Naive thymus-derived CD4-positive, alpha-beta T cell (primary cell): ENCODE data around the gene TIMELESS. TPM values are rescaled to one million over a fixed set of nuclear protein-coding genes. Genes with fewer than 3 reads are reported as not detected.
"Not testable (repeated sequence)": the region's sequence is repeated elsewhere in the genome, so short reads cannot be mapped to it uniquely, and the experiment has no call there.

Experiments used
- ATAC-seq: fragments of 150-1000 bp; cut with Tn5 transposase; 2 replicates; pipeline ENCODE4 v1.10.0; 2021; ENCODE audit warnings: mild to moderate bottlenecking, moderate library complexity
- CTCF ChIA-PET: fragments of 350-600 bp; sonication (Branson Sonifier 250); formaldehyde crosslinking; loops from one replicate; lab custom pipeline; 2021; ENCODE audit warnings: antibody characterized with exemption; lab: Charles Lee
- POLR2A ChIA-PET: fragments of 350-600 bp; sonication (Branson Sonifier 250); formaldehyde crosslinking; loops from one replicate; lab custom pipeline; 2021; ENCODE audit warnings: antibody characterized with exemption, inconsistent platforms; lab: Charles Lee
- DNase-seq, 9 donors: peaks; one replicate each; pipeline versions ENCODE4 v3.0.0 to v3.0.0-alpha.2; 2020 to 2022; ENCODE audit warnings: mixed read lengths in 1 of 9
- H3K27ac ChIP-seq: one replicate; pipeline ENCODE4 v1.7.0; 2013; ENCODE audit warnings: mild to moderate bottlenecking, low read depth, low read length, moderate library complexity
- H3K27me3 ChIP-seq, 2 donors: one replicate each; pipeline ENCODE4 v1.7.0; 2013; ENCODE audit warnings: low read length in 2 of 2, mild to moderate bottlenecking in 2 of 2, moderate library complexity in 2 of 2; ENCODE audit not compliant: control insufficient read depth in 2 of 2, insufficient read depth in 2 of 2
- H3K36me3 ChIP-seq, 3 experiments: 1 replicate in 2 of 3; 2 replicates in 1 of 3; pipeline ENCODE4 v1.7.0; 2013; ENCODE audit warnings: low read length in 3 of 3, mild to moderate bottlenecking in 3 of 3, moderate library complexity in 1 of 3; ENCODE audit not compliant: insufficient read depth in 3 of 3, control insufficient read depth in 2 of 3
- H3K4me1 ChIP-seq, 2 donors: one replicate each; pipeline ENCODE4 v1.7.0; 2013; ENCODE audit warnings: low read length in 2 of 2, mild to moderate bottlenecking in 2 of 2, moderate library complexity in 1 of 2; ENCODE audit not compliant: control insufficient read depth in 2 of 2, insufficient read depth in 2 of 2
- H3K4me3 ChIP-seq: 2 replicates; pipeline ENCODE4 v1.7.0; 2013; ENCODE audit warnings: mild to moderate bottlenecking, low read length
- H3K9me3 ChIP-seq, 3 experiments: 1 replicate in 2 of 3; 2 replicates in 1 of 3; pipeline ENCODE4 v1.7.0; 2013; ENCODE audit warnings: low read length in 3 of 3; ENCODE audit not compliant: control insufficient read depth in 2 of 3
- H3K27ac Mint-ChIP-seq, 9 donors: one replicate each; pipeline ENCODE4 v1.8.0; 2020 to 2022; ENCODE audit warnings: mixed read lengths in 9 of 9, mild to moderate bottlenecking in 8 of 9, moderate library complexity in 5 of 9, inconsistent platforms in 2 of 9
- H3K27me3 Mint-ChIP-seq, 5 donors: one replicate each; pipeline ENCODE4 v1.8.0; 2021 to 2022; ENCODE audit warnings: mixed read lengths in 5 of 5, mild to moderate bottlenecking in 1 of 5
- H3K36me3 Mint-ChIP-seq, 5 donors: one replicate each; pipeline ENCODE4 v1.8.0; 2020 to 2022; ENCODE audit warnings: mixed read lengths in 5 of 5, mild to moderate bottlenecking in 3 of 5, inconsistent platforms in 1 of 5
- H3K4me1 Mint-ChIP-seq, 7 donors: one replicate each; pipeline ENCODE4 v1.8.0; 2020 to 2022; ENCODE audit warnings: mixed read lengths in 7 of 7, mild to moderate bottlenecking in 3 of 7, inconsistent platforms in 1 of 7
- H3K4me3 Mint-ChIP-seq, 10 donors: one replicate each; pipeline ENCODE4 v1.8.0; 2020 to 2022; ENCODE audit warnings: mild to moderate bottlenecking in 10 of 10, mixed read lengths in 10 of 10, moderate library complexity in 6 of 10, inconsistent platforms in 2 of 10
- H3K9me3 Mint-ChIP-seq, 11 donors: one replicate each; pipeline ENCODE4 v1.8.0; 2020 to 2022; ENCODE audit warnings: mixed read lengths in 11 of 11, mild to moderate bottlenecking in 4 of 11, inconsistent platforms in 1 of 11, moderate library complexity in 1 of 11
- intact Hi-C, 2 donors: fragments of 100-400 bp; cut with micrococcal nuclease; formaldehyde crosslinking; loops; one replicate each; pipeline ENCODE4 v1.15.1; 2023
- polyA plus RNA-seq, 2 donors: library from polyadenylated mRNA; unstranded; fragments of 300-500 nt; fragmentation: Illumina TruSeq; gene quantifications; one replicate each; pipeline ENCODE4 v1.2.3, GENCODE V29; 2021
- total RNA-seq, 6 experiments: library from RNA in 5 of 6; stranded (reverse) in 5 of 6; gene quantifications; 1 replicate in 5 of 6; 2 replicates in 1 of 6; pipeline ENCODE4 v1.2.3 and lab custom pipeline; 2021 to 2026

Gene TIMELESS
- total and polyA plus RNA-seq, 7 experiments from 2014 or later = 2.7 to 42.3 (median 4.6) TPM

DNA sequence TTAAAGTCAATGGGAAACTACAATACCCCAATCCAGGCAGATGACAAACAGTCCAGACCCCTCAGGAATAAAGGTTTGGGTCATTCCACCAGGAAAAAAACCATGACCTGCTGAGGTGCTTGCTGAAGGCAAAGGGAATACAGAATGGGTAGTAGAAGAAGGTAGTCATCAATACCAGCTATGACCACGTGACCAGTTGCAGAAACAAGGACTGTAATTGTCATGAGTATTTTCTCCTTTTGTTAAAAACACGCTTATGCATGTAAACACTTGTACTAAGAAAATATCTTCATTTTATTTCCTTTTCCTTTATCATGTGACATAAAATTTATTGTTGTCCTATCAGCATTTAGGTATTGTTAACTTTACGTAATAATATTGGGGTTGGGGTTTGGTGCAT is 45.0 kb downstream of the TIMELESS start:
- H3K27ac Mint-ChIP-seq, H3K4me3 ChIP-seq, H3K27ac ChIP-seq, intact Hi-C loops, CTCF ChIA-PET, H3K36me3 ChIP-seq, H3K4me3 Mint-ChIP-seq, H3K9me3 Mint-ChIP-seq, H3K4me1 Mint-ChIP-seq, H3K9me3 ChIP-seq, ATAC-seq, H3K27me3 ChIP-seq, H3K4me1 ChIP-seq, H3K27me3 Mint-ChIP-seq, DNase-seq, POLR2A ChIA-PET, H3K36me3 Mint-ChIP-seq: not testable (repeated sequence)

DNA sequence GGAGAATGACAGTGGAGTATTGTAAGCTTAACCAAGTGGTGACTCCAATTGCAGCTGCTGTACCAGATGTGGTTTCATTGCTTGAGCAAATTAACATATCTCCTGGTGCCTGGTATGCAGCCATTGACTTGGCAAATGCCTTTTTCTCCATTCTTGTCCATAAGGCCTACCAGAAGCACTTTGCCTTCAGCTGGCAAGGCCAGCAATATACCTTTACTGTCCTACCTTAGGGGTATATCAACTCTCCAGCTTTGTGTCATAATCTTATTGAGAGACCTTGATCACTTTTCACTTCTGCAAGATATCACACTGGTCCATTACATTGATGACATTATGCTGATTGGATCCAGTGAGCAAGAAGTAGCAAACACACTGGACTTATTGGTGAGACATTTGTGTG is 47.6 kb downstream of the TIMELESS start:
- H3K27ac Mint-ChIP-seq, H3K9me3 ChIP-seq, H3K4me3 Mint-ChIP-seq, H3K27ac ChIP-seq, H3K27me3 ChIP-seq, H3K4me3 ChIP-seq, CTCF ChIA-PET, H3K4me1 ChIP-seq, H3K36me3 ChIP-seq, H3K27me3 Mint-ChIP-seq, ATAC-seq, POLR2A ChIA-PET, DNase-seq, intact Hi-C loops, H3K4me1 Mint-ChIP-seq: not testable (repeated sequence)
- H3K9me3 Mint-ChIP-seq = peaks cover 0 to 19% (median 9%) of the 10 kb centered on the region in 11 donors
- peaks cover 0 to 12% (median 8%) of the 10 kb centered on the region in 5 donors for H3K36me3 Mint-ChIP-seq

DNA sequence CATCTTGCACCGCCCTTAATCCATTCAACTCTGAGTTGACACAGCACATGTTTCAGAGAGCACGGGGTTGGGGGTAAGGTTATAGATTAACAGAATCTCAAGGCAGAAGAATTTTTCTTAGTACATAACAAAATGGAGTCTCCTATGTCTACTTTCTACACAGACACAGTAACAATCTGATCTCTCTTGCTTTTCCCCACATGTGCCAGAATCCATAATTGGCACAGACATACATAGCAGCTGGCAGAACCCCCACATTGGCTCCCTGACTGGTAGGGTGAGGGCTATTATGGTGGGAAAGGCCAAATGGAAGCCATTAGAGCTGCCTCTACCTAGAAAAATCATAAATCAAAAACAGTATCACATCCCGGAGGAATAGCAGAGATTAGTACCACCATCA is 48.1 kb downstream of the TIMELESS start:
- H3K9me3 ChIP-seq, H3K36me3 ChIP-seq, H3K4me1 Mint-ChIP-seq, DNase-seq, H3K27ac Mint-ChIP-seq, H3K4me3 Mint-ChIP-seq, CTCF ChIA-PET, POLR2A ChIA-PET, H3K4me1 ChIP-seq, H3K27me3 Mint-ChIP-seq, ATAC-seq, H3K4me3 ChIP-seq, H3K27me3 ChIP-seq, intact Hi-C loops, H3K27ac ChIP-seq: not testable (repeated sequence)
- Mint-ChIP-seq H3K9me3 (peaks cover 0 to 19% (median 9%) of the 10 kb centered on the region in 11 donors), H3K36me3 (peaks cover 0 to 12% (median 8%) of the 10 kb centered on the region in 5 donors)

DNA sequence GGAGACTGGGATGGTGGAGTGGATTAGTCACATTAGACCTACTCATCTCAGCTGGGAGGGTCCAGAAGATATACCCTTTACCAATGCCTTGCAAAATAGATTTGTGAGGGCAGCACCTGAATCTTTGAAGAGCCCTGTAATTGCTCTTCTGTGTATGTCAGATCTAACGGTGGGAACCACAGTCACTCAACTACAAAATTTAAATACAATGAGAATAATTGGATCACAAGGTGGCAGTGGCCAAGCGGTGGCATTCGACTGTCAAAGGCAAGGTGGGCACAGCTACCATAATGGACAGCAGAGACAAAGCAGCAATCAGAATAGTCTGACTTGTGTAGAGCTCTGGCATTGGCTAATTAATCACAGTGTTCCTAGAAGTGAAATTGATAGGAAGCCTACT is 49.8 kb downstream of the TIMELESS start:
- H3K4me3 Mint-ChIP-seq, ATAC-seq, H3K27me3 Mint-ChIP-seq, H3K36me3 ChIP-seq, CTCF ChIA-PET, H3K27ac Mint-ChIP-seq, H3K4me1 ChIP-seq, H3K9me3 ChIP-seq, H3K27me3 ChIP-seq, H3K4me1 Mint-ChIP-seq, intact Hi-C loops, DNase-seq, H3K27ac ChIP-seq, POLR2A ChIA-PET, H3K4me3 ChIP-seq: not testable (repeated sequence)
- H3K36me3 Mint-ChIP-seq = peaks cover 0 to 12% (median 8%) of the 10 kb centered on the region in 5 donors
- H3K9me3 Mint-ChIP-seq = peaks cover 0 to 19% (median 9%) of the 10 kb centered on the region in 11 donors

DNA sequence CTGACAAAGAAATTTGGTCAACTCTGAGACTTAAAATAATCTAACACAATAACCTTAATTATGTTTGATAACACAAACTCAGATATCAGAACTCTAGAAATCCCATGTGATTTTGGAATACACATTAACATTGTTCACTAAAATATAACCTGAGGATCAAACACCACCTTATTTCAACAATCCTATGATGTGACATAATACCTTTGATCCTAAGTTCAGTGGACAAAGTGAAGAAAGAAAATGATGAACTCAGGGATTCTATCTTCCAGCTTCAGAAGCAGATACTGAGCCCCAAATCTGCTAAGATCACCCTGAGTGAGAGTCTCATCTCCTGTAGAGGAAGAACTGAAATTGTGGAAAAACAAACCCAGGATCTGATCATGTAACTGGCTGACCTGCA is 50.9 kb downstream of the TIMELESS start:
- no peaks in the 10 kb centered on the region for H3K4me1 Mint-ChIP-seq
- Histone ChIP-seq H3K4me1 (no peaks in the 10 kb centered on the region), H3K27me3 (no peaks in the 10 kb centered on the region), H3K27ac (no peak overlapping the region), H3K36me3 (no peaks in the 10 kb centered on the region), H3K4me3 (no peak overlapping the region), H3K9me3 (peaks cover 0 to 7% (median 0%) of the 10 kb centered on the region in 3 experiments)
- POLR2A ChIA-PET = no interaction called here
- no peak overlapping the region for H3K27ac Mint-ChIP-seq
- no peak for ATAC-seq
- CTCF ChIA-PET = interaction anchor here (0.6 kb wide), 1 partner anchor 13 kb away, joined by 7 read pairs; no protein-coding TSS in a partner anchor
- intact Hi-C loops = no loop called here
- no peak overlapping the region for H3K4me3 Mint-ChIP-seq
- peaks cover 0 to 9% (median 0%) of the 10 kb centered on the region in 5 donors for H3K27me3 Mint-ChIP-seq
- peaks cover 0 to 12% (median 8%) of the 10 kb centered on the region in 5 donors for H3K36me3 Mint-ChIP-seq
- H3K9me3 Mint-ChIP-seq = peaks cover 0 to 19% (median 9%) of the 10 kb centered on the region in 11 donors
- DNase-seq = no peak

DNA sequence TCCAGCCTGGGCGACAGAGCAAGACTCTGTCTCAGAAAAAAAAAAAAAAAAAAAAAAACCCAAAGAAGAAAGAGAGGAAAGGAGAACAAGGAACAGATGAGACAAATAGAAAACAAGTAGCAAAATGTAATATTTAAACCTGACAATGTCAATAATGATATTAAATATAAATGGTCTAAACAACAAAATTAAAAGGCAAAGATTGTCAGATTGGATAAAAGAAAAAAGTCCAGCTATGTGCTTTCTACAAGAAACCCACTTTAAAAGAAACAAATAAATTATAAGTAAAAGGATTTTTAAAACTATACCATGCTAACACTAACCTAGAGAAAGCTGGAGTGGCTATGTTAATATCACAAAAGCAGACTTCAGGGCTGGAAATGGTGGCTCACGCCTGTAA is 56.9 kb downstream of the TIMELESS start:
- peaks cover 0 to 2% (median 0%) of the 10 kb centered on the region in 11 donors for H3K9me3 Mint-ChIP-seq
- H3K36me3 ChIP-seq = no peaks in the 10 kb centered on the region
- H3K27ac Mint-ChIP-seq = no peak overlapping the region
- H3K36me3 Mint-ChIP-seq = no peaks in the 10 kb centered on the region
- ChIA-PET POLR2A (no interaction called here), CTCF (interaction anchor here (0.7 to 1.3 kb wide), 3 partner anchors 31 to 109 kb away, joined by 3 to 4 read pairs (median 3); no protein-coding TSS in a partner anchor)
- DNase-seq (no peak), ATAC-seq (no peak)
- no peaks in the 10 kb centered on the region for H3K9me3 ChIP-seq
- no peak overlapping the region for H3K4me3 Mint-ChIP-seq
- intact Hi-C loops = no loop called here
- H3K27ac ChIP-seq = no peak overlapping the region
- peaks cover 0 to 2% (median 0%) of the 10 kb centered on the region in 7 donors for H3K4me1 Mint-ChIP-seq
- H3K27me3 ChIP-seq = no peaks in the 10 kb centered on the region
- no peaks in the 10 kb centered on the region for H3K4me1 ChIP-seq
- no peak overlapping the region for H3K4me3 ChIP-seq
- H3K27me3 Mint-ChIP-seq = peaks cover 0 to 5% (median 0%) of the 10 kb centered on the region in 5 donors

DNA sequence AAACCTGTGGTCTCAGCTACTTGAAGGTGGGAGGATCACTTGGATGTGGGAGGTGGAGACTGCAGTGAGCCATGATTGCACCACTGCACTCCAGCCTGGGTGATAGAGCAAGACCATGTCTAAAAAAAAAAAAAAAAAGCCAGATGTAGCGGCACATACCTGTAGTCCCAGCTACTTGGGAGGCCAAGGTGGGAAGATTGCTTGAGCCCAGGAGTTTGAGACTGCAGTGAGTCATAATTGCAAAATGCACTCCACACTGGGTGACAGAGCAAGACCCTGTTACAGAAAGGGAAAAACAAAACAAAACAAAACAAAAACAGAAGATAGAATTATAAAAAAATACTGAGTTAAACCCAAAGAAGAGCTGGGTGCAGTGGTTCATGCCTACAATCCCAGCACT is 57.5 kb downstream of the TIMELESS start:
- intact Hi-C loops = no loop called here
- Mint-ChIP-seq H3K27me3 (peaks cover 0 to 5% (median 0%) of the 10 kb centered on the region in 5 donors), H3K27ac (no peak overlapping the region), H3K4me3 (no peak overlapping the region), H3K9me3 (peaks cover 0 to 2% (median 0%) of the 10 kb centered on the region in 11 donors), H3K4me1 (peaks cover 0 to 3% (median 0%) of the 10 kb centered on the region in 7 donors), H3K36me3 (no peaks in the 10 kb centered on the region)
- Histone ChIP-seq H3K4me1 (no peaks in the 10 kb centered on the region), H3K27ac (no peak overlapping the region), H3K4me3 (no peak overlapping the region), H3K36me3 (no peaks in the 10 kb centered on the region), H3K27me3 (no peaks in the 10 kb centered on the region), H3K9me3 (no peaks in the 10 kb centered on the region)
- ATAC-seq (no peak), DNase-seq (no peak)
- CTCF ChIA-PET = interaction anchor here (0.6 to 1.1 kb wide), 3 partner anchors 32 to 108 kb away, joined by 3 to 4 read pairs (median 3); no protein-coding TSS in a partner anchor
- POLR2A ChIA-PET = interaction anchor here (0.7 kb wide), 1 partner anchor 48 kb away, joined by 4 read pairs; no protein-coding TSS in a partner anchor
